AG04449 (cell line): ENCODE results near the gene LTO1.

Experiments
- CTCF ChIA-PET: fragments of 350-600 bp; formaldehyde crosslinking; extraction: SDS; loops from one replicate; lab custom pipeline; 2021; ENCODE audit warnings: antibody characterized with exemption; lab: Yijun Ruan, JAX
- POLR2A ChIA-PET: fragments of 400-600, 350-600 bp; formaldehyde crosslinking; extraction: SDS; loops from one replicate; lab custom pipeline; 2020; ENCODE audit warnings: antibody characterized with exemption, inconsistent platforms; lab: Yijun Ruan, JAX
- DNase-seq: peaks from one replicate; pipeline ENCODE4 v3.0.0-alpha.2; 2010; ENCODE audit warnings: low read depth, low spot score
- H3K4me3 ChIP-seq: 2 replicates; pipeline ENCODE4 v1.5.1; 2011; ENCODE audit warnings: low read depth, mild to moderate bottlenecking, control low read depth, low read length
- CTCF ChIP-seq: IDR thresholded peaks from one replicate; pipeline ENCODE4 v1.5.1; 2011; ENCODE audit warnings: mild to moderate bottlenecking, moderate library complexity, low read length, control low read depth, inconsistent platforms; ENCODE audit not compliant: insufficient read depth; ENCODE audit errors: missing control alignments

LTO1 gene

GRCh38 chr11:69662806-69663205, 12.3 kb downstream of the LTO1 start:
- CTCF ChIA-PET: interaction anchor here (0.7 to 8.1 kb wide), 4 partner anchors 7 to 562 kb away, joined by 3 to 84 read pairs (median 8); no protein-coding TSS in a partner anchor
- POLR2A ChIA-PET: no interaction called here

GRCh38 chr11:69662021-69662698, 13.0 kb downstream of the LTO1 start:
- no peak overlapping the region for H3K4me3 ChIP-seq
- ChIA-PET CTCF (interaction anchor here (0.7 to 8.1 kb wide), 6 partner anchors 7 to 572 kb away, joined by 3 to 84 read pairs (median 6); no protein-coding TSS in a partner anchor), POLR2A (no interaction called here)
- TF ChIP-seq CTCF: no peak
- DNase-seq: no peak

More at GRCh38 chr11:69662806-69663205, 12.3 kb downstream of the LTO1 start:
- TF ChIP-seq CTCF: no peak
- no peak overlapping the region for H3K4me3 ChIP-seq
- DNase-seq: no peak

- CTCF ChIA-PET: interaction anchor here (1.1 to 8.1 kb wide), 5 partner anchors 8 to 571 kb away, joined by 3 to 84 read pairs (median 6); no protein-coding TSS in a partner anchor
- no peak overlapping the region for H3K4me3 ChIP-seq
- no peak for DNase-seq
- POLR2A ChIA-PET: no interaction called here
- no peak for TF ChIP-seq CTCF
Measured at GRCh38 chr11:69661413-69661715, 13.8 kb downstream of the LTO1 start.

GRCh38 chr11:69660001-69660500, 15.1 kb downstream of the LTO1 start:
- no peak for DNase-seq
- CTCF ChIA-PET: interaction anchor here (1.6 to 8.1 kb wide), 5 partner anchors 9 to 560 kb away, joined by 3 to 84 read pairs (median 8); no protein-coding TSS in a partner anchor
- POLR2A ChIA-PET: interaction anchor here (1.1 kb wide), 1 partner anchor 15 kb away, joined by 4 read pairs; no protein-coding TSS in a partner anchor
- no peak for TF ChIP-seq CTCF
- no peak overlapping the region for H3K4me3 ChIP-seq

GRCh38 chr11:69659591-69659990, 15.6 kb downstream of the LTO1 start:
- TF ChIP-seq CTCF: no peak
- DNase-seq: no peak
- ChIA-PET POLR2A (no interaction called here), CTCF (interaction anchor here (1.5 to 8.1 kb wide), 6 partner anchors 10 to 560 kb away, joined by 3 to 84 read pairs (median 7); no protein-coding TSS in a partner anchor)
- no peak overlapping the region for H3K4me3 ChIP-seq
